G401.6 (cell line): Measurements from ENCODE around the gene BCO2.
"Not testable (repeated sequence)": the region's sequence is repeated elsewhere in the genome, so short reads cannot be mapped to it uniquely, and the experiment has no call there.

Experiments
- FAIRE-seq: peaks from 2 replicates; lab custom pipeline; 2012; peaks lifted over from hg19 to GRCh38; lab: Jason Lieb, UNC

Gene BCO2, protein sequence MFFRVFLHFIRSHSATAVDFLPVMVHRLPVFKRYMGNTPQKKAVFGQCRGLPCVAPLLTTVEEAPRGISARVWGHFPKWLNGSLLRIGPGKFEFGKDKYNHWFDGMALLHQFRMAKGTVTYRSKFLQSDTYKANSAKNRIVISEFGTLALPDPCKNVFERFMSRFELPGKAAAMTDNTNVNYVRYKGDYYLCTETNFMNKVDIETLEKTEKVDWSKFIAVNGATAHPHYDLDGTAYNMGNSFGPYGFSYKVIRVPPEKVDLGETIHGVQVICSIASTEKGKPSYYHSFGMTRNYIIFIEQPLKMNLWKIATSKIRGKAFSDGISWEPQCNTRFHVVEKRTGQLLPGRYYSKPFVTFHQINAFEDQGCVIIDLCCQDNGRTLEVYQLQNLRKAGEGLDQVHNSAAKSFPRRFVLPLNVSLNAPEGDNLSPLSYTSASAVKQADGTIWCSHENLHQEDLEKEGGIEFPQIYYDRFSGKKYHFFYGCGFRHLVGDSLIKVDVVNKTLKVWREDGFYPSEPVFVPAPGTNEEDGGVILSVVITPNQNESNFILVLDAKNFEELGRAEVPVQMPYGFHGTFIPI

DNA sequence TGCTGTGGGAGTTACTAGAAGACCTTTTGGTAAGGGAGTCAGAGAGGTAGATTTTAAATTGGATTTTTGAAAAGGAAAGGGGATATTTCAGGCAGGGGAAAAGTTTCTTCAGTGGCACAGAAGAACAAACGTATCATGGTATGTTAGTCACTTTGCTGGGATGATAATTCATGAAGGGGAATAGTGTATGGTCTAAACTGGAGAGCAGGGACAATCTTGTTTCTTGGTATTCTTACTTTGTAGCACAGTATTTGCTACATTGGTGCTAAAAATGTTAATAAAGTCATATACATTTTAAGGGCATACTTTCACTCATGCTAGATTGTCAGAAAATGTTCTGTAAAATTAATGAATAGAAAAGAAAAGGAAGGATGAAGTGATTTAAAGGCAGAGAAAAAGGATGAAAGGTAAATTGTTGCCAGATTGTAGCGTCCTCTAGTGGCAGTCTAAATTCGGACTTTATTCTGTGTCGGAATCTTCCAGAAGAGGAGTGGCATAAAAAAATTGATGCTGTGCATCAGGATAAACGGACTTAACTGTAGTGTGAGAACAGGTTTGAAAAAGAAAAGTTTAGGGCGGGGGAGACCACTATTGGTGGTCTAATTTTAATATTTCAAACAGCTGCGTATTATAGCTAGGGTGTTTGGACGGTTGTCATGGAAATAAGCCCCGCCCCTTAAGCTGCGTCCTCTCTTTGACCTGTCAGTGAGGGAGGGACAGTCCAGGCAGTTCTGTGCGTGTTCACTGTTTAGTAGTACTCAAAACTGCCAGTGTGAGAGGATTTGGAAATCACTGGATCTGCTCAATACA lies at the start of gene BCO2:
BCO2 (plus strand) TSS at position 724 of the 810 bp plus-strand sequence. CDS start 90 bp downstream, outside the sequence.
- FAIRE-seq: peak; percentile 88

DNA sequence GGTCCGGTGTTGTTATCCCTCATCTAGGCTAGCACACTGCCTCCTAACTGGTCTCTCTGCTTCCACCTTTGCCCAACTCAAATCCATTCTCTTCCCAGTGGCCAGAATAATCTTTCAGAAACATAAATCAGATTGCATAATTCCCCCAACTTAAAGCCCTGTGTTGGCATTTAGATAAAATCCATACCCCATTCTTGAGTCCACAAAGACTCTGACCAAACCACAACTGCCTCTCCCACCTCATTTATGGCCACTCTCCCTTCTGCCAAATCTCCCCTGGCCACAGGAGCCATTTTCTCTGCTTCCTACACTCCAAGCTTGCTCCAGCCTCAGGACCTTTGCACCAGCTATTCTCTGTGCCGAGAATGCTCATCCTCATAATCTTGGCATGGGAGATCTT lies 48.3 kb upstream of the BCO2 start:
- FAIRE-seq: no peak

DNA sequence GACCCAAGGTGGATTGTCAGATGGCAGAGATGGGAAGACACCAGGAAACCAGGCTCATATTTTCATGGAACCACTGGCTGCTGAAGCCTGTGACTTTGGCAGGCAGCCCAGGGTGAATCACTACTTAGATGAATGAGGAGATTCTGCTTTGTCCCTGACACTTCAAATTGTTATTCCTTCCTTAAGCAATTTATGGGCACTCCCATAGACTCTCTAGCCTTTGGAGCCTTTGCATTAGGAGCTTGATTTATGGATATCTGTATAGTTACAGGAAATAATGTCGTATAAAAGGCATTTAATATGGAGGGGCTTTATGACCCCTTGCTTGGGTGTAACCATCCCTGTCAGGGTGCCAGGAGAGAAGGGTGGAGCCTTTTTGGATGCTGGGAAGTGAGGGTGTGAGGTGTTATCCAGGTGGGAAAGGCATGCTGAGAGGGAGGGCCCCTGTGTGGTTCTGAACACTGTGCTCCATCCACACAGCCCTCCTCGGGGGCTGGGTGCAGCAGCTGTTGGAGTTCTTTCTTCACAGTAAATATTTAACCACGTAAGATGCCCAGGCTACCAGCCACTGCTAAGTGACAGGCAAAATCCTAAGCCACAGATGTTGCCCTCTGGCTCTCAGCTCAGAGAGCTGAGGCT lies 46.7 kb upstream of the BCO2 start:
- FAIRE-seq: no peak

DNA sequence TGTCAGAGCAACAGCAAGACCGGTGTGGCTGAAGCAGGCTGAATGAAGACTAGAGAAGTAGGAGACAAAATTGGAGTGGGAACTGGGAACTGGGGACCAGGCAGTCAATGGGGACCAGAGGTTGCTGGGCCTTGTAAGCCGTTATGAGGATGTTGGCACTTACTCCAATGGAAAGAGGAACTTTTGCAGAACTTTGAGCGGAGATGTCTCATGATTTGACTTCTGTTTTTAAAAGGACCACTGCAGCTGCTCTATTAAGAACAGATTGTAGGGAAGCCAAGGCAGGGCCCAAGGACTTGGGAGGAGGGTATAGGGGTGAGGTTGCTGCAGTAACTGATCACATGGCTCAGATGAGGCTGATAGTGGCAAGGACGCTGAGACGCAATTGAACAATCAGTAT lies 45.7 kb upstream of the BCO2 start:
- no peak for FAIRE-seq

DNA sequence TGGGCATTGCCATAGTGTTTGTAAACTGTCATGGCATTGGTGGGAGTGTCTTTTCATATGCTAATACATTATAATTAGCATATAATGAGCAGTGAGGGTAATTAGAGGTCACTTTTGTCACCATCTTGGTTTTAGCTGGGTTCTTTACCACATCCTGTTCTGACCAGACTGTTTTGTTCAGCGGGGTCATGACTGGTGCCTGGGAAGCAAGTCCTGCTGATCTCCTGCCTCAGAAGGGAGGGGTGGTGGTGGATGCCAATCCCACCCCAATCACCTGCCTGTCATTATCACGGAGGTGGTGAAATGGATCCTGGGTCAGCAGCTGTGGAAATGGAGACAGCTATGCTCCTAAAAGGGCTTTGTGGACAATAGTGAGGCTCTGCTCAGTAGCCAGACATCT lies 42.6 kb upstream of the BCO2 start:
- FAIRE-seq: no peak

DNA sequence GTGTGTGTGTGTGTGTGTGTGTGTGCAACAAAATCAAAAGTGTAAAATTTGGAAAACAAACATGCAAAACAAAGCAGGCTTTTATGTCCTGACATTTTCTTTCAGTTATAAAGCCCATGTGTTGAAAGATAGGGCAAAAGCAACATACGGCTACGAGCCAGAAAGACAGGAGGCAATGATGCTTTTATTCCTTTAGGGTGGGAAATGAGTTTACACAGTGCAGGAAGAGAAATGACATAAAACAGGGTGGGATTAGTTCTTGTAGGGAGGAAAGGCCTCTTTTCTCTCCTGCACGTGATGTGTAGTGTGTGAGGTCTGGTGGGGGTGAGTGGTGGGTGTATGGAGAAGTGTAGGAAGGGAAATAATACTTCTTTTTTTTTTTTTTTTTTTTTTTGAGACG lies 40.8 kb upstream of the BCO2 start:
- FAIRE-seq: no peak

DNA sequence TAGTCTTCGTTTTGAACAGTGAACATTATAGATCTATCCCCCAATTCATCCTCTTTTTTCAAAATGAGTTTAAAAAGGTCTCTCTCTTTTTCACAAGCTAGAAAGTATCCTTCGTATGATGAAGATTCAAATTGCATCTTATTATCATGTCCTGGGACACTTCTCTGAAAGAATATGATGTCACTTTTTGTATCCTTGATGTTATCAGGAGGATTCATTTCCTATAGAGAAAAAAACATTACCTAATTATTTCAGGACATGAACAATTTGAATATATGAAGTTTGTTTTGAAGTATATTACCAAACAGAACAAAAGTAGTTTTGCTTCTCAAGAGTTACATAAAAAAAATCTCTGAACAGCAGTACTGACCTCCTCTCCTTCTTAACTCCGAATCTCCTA lies 31.7 kb upstream of the BCO2 start:
- FAIRE-seq: no peak

DNA sequence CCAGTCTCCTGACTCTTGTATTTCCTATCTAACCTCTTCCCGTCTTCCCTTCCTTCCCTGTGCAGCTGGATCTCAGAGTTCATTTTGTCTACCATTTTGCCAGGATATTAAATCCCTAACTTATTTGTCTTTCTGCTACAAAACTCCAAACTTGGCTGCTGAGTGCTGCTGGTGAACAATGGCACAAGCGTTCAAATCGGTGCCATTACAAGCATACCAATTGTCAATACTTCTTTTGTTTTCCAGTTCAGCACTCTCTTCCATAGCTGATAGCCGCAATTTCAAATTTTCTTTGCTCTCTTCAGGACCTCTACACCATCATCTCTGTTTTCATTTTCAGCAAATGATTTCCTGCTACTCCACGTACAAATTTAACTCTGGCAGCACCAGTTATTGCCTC lies 24.8 kb upstream of the BCO2 start:
- FAIRE-seq: no peak

DNA sequence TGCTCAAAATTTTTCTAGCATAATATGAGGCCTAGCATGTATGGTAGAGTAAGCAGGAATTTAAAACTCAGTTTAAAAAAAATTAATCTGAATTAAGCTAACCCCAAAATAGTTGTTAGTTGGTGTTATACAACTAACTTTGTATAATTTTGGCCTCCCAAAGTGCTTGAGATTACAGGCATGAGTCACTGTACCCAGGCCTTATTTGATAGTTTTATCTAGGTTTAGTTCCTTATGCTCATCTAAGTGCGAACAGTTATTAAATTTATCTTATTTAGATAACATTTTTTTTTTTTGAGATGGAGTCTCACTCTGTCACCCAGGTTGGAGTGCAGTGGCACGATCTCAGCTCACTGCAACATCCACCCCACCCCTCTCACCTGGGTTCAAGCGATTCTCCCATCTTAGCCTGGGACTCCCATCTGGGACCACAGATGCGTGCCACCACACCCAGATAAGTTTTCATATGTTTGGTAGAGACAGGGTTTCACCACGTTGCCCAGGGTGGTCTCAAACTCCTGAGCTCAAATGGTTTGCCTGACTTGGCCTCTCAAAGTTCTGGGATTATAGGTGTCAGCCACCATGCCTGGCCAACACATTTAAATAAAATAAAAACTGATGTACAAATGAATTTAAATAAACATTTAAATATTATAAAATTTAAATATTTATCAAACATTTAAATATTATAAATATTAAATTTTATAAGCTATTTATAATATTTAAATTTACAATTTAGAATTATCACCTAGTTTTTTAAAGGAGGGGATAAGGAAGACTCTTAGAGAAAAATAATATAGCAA lies 19.0 kb upstream of the BCO2 start:
- peak; percentile 94 for FAIRE-seq

DNA sequence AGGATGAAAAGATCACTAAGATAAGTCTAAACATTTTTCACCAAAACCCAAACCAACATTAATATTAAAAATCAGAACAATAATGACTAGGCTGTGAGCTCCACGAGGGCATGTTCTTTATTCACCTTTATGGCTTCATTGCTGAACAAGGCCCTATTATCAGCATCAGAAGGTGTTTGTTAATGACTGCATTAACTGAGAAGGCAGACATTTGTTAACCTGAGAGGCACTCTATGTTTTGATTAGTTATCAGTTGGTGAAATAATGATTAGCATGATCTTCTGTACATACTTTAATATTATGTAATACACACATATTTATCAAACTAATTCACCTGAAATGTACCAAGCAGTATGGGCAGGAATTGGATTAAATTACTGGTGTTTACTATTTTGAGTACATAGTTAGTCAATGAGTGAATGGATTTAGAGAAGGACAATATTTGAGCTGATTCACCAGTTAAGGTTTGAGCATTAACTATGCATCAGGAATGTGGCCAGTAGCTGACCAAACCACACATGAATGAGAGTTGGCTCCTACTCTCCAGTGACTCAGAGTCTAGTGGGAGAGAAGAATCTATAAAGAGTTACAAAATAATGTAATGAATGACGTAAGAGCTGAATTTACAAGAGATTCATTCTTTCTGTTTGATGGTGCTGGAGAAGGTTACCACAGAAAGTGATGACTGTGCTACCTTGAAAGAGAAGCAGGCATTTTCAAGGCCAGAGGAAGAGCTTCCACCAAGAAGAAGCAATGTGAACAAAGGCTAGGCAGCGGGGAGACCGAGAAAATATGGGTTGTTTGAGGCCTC lies 18.2 kb upstream of the BCO2 start:
- no peak for FAIRE-seq

DNA sequence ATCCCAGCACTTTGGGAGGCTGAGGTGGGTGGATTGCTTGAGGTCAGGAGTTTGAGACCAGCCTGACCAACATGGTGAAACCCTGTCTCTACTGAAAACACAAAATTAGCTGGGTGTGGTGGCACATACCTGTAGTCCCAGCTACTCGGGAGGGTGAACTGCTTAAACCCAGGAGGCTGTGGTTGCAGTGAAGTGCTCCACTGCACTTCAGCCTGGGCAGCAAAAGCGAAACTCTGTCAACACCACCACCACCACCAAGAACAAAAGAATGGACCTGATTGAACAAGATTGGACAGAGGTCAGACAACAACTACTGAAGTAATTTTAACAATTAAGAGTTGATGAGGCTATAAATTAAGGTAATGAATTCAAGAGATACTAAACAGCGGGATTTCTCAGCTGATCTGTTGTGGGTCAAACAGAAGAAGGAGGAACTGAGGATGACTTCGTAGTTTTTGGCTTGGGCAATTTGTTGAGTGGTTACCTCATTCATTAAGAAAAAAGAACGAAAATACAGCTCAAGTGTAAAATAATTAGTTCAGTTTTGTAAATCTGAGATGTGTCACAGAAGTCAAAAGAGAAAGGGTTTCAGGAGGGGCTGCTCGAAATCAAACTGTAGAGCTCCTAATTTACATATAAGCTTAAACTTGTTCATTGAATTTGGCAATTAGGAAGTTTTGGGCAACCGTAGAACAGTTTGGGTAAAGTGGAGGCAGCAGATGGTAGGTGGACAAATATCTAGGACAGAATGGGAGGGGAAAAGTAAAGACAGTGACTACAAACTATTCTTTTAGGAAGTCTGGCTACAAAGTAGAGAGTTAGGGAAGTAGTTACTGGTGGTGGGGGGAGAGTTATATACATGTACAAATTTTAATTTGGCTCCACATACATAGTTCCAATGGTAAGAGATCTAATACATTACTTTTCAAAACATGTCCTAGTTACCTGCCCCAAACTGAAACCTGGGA lies 15.9 kb upstream of the BCO2 start:
- FAIRE-seq: no peak

DNA sequence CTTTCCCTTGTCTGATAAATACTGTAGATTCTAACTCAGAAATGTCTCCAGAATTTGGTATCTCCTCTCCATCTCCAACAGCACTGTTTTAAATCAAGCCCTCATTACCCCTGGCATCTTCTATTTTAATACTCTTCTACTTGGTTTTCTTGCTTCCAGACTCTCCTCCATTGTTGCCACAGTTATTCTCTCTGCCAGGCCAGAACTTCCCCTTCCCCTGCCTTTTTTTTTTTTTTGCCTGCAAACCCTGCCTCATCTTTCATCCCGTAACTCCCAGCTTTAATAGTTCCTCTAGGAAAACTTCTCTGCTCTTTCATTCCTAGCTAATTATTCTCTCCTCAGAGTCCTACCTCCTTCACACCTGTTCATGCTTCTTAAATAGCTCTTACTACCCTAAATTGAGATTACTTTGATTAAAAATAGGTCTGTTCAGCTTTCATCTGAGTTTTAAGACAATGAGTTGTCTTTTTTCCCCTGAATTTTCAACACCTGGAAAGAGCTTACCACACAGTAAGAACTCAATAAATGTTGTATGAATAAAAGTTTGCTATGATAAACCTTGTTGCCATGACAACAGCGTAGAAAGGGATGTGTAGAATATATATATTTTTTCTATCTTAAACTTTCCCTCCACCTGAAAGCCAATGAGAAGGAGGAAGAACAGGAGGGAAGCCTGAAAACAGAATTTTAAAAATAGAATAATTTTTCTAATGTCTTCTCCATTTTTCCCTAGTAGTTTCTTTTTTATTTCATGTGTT lies 15.0 kb upstream of the BCO2 start:
- no peak for FAIRE-seq

DNA sequence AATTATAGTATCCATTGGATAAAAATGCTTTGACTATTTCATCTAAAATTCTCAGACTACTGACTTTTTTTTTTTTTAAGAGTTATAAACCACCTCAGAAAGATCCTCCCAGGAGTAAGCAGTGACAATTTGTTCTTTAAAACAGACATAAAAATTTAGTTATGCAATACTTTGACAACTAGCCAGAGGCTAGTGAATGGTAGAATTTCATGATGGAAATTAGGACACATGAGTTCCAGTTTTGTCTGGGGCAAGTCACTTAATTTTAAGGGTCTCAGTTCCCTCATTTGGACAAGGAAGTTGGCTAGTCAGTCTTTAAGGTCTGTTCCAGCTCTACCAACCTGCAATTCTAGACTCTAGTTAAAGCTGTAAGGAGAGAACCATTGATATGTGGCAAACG lies 14.3 kb upstream of the BCO2 start:
- no peak for FAIRE-seq

DNA sequence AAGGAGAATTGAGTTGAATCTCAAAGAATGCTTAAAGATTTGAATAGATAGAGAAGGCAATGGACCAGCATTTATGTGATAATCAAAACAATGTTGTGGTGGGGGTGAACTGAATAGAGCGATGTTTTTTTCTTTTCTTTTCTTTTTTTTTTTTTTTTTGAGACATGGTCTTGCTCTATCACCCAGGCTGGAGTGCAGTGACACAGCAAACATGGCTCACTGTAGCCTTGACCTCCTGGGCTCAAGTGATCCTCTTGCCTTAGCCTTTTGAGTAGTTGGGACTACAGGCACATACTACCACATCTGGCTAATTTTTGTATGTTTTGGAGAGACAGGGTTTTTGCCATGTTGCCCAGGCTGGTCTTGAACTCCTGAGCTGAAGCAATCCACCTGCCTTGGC lies 13.1 kb upstream of the BCO2 start:
- FAIRE-seq: not testable (repeated sequence)

DNA sequence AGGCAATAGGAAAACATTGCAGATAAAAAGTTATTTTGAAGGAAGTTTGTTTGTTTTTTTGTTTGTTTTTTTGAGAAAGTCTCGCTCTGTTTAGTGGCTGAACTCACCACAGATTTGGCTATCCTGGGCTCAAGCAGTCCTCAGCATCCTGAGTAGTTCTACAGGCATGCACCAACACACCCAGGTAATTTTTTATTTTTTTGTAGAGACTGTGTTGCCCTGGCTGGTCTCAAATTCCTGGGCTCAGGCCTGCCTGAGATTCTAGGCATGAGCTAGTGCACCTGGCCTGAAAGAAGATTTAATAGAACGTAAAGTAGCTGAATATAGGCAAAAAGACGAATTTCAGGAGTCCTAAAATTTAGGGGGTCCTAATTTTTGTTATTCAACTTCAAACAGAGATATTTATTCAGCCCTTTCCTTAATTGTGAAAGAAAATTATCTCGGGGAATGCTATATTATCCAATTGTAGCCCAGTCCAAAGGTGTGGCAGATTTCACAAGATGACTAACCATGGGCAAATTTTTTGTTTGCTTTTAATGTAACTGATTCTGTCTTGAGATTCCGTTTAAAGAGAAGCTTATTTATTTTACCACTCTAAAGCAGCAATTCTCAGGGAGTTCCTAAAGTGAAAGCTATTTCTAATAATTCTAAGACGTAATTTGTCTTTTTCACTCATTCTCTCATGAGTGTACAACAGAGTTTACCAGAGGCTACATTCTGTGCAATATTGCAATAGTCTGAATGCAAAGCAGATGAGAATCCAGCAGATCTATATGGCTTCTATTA lies 12.4 kb upstream of the BCO2 start:
- no peak for FAIRE-seq

DNA sequence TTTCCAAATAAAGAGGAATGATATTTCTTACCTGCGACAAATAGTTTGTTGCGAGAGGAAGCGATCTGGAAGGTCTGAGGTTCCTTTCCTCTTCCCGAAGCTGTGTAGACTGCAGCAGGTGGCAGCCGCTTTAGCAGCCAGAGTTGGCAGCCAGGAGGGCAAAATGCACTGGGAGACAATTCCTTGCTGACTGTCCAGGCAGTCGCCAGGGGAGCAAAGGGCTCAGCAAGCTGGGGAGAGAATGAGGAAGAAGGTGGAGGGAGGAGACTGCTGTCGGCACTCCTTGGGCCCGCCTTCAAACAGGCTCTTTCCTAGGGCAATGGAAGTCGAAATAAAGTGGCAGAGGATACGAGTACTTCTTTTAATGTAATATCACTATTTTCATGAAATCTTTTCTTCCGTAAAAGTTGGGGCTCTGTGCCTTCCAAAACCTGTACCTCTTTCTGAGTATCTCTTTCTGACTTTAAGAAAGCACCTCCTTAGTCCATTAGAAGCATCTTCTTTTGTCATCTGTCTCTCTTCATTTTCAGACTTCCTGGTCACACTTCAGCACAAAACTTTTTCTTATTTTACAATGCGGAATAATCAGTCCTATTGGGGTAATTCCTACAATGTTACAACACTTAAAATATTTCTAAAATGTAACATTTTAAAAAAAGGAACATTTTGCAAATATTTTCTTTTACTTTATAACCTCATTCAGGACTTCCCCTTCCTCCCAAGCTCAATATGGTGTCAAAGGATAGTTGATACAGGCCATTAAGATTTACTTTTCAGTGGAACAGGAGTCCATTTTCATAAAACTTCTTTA lies 11.2 kb upstream of the BCO2 start, which contains the start of gene IL18:
IL18 (minus strand) TSS at position 220 of the 811 bp plus-strand sequence. CDS start 9,041 bp downstream, outside the sequence.
- no peak for FAIRE-seq

DNA sequence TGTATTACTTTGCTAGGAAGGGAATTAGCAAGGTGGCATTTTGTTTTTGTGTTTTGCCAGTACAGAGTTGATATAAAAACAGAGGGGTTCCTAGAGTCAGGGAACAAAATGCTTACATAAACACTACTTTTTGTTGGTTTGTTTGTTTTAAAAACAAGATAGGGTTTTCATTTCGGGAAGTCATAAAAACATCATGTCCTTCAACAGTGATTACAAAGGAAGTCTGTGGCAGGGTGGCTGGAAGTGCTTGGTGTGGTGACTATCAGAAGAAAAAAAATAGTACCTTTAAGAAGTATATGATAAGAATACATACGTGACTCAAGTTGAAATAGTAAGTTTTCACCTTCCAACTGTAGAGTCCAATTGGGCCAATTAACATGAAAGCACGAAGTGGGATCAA lies 10.3 kb upstream of the BCO2 start:
- FAIRE-seq: no peak
